ENCODE data around the gene CHPT1.

DNA sequence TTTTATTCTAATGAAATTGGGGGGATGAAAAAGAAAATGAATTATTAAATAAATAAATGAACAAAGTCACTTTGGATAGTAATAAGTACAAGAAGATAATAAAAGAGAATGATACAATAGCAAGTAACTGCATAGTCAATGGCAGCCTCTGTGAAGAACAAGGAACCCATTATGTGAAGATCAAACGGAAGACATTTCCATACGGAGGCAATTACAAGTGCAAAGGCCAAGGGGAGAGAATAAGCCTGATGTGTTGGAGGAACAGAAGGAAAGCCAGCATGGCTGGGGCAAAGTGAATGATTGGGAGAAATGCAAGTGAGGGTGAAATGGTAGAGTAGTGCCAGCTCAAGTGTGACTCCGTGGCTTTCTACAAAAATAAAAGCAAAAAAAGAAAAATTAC is 43.9 kb upstream of the CHPT1 start:
- TF ChIP-seq, protein P1, sequence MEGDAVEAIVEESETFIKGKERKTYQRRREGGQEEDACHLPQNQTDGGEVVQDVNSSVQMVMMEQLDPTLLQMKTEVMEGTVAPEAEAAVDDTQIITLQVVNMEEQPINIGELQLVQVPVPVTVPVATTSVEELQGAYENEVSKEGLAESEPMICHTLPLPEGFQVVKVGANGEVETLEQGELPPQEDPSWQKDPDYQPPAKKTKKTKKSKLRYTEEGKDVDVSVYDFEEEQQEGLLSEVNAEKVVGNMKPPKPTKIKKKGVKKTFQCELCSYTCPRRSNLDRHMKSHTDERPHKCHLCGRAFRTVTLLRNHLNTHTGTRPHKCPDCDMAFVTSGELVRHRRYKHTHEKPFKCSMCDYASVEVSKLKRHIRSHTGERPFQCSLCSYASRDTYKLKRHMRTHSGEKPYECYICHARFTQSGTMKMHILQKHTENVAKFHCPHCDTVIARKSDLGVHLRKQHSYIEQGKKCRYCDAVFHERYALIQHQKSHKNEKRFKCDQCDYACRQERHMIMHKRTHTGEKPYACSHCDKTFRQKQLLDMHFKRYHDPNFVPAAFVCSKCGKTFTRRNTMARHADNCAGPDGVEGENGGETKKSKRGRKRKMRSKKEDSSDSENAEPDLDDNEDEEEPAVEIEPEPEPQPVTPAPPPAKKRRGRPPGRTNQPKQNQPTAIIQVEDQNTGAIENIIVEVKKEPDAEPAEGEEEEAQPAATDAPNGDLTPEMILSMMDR (IDR thresholded peaks at IDR 0.05 in 4 of 5, conservative IDR thresholded peaks at IDR 0.05 in 1 of 5): no peak
- TF ChIP-seq POLR2A (IDR thresholded peaks at IDR 0.05): no peak

Measured in gastrocnemius medialis (tissue), 4 donors.